HG02981 (cell line): ENCODE data around the gene OXNAD1.
"Not testable (repeated sequence)": the region's sequence is repeated elsewhere in the genome, so short reads cannot be mapped to it uniquely, and the experiment has no call there.

Source experiments
- ATAC-seq: cut with Tn5 transposase; IDR thresholded peaks from one replicate; pipeline ENCODE4 v1.9.1; 2021; ENCODE audit warnings: mild to moderate bottlenecking, moderate library complexity; ENCODE audit not compliant: unreplicated experiment

Gene OXNAD1

GRCh38 chr3:16302082-16302631 lies 37.1 kb downstream of the OXNAD1 start:
- ATAC-seq: no peak

- no peak for ATAC-seq
Measured at GRCh38 chr3:16303037-16303575, 38.1 kb downstream of the OXNAD1 start.

- no peak for ATAC-seq
Measured at GRCh38 chr3:16304061-16305010, 39.3 kb downstream of the OXNAD1 start.

GRCh38 chr3:16305111-16305541 lies 40.1 kb downstream of the OXNAD1 start:
- ATAC-seq: no peak

- no peak for ATAC-seq
Measured at GRCh38 chr3:16307832-16308531, 43.0 kb downstream of the OXNAD1 start.

GRCh38 chr3:16308727-16309126 lies 43.7 kb downstream of the OXNAD1 start:
- no peak for ATAC-seq

- peak; percentile 87 for ATAC-seq
Measured at GRCh38 chr3:16309558-16309957, 44.5 kb downstream of the OXNAD1 start.

- ATAC-seq: not testable (repeated sequence)
Measured at GRCh38 chr3:16310486-16310885, 45.5 kb downstream of the OXNAD1 start.

GRCh38 chr3:16311960-16312451 lies 47.0 kb downstream of the OXNAD1 start:
- ATAC-seq: peak; percentile 49

- ATAC-seq: no peak
Measured at GRCh38 chr3:16313886-16314645, 49.1 kb downstream of the OXNAD1 start.

GRCh38 chr3:16315623-16316022 lies 50.6 kb downstream of the OXNAD1 start:
- ATAC-seq: no peak

- ATAC-seq: no peak
Measured at GRCh38 chr3:16316396-16316795, 51.4 kb downstream of the OXNAD1 start.

- ATAC-seq: no peak
Measured at GRCh38 chr3:16316847-16317560, 52.0 kb downstream of the OXNAD1 start.

GRCh38 chr3:16317561-16317945 lies 52.5 kb downstream of the OXNAD1 start:
- no peak for ATAC-seq

GRCh38 chr3:16318176-16318575 lies 53.2 kb downstream of the OXNAD1 start:
- no peak for ATAC-seq

- no peak for ATAC-seq
Measured at GRCh38 chr3:16319307-16319706, 54.3 kb downstream of the OXNAD1 start.

GRCh38 chr3:16319723-16320122 lies 54.7 kb downstream of the OXNAD1 start:
- ATAC-seq: no peak

- ATAC-seq: no peak
Measured at GRCh38 chr3:16320711-16321110, 55.7 kb downstream of the OXNAD1 start.

- no peak for ATAC-seq
Measured at GRCh38 chr3:16322189-16322588, 57.2 kb downstream of the OXNAD1 start.

GRCh38 chr3:16323737-16324136 lies 58.7 kb downstream of the OXNAD1 start:
- no peak for ATAC-seq
